Endodermal cell (in vitro differentiated cells): Measurements from ENCODE around the gene NACAD. TPM values are rescaled to one million over a fixed set of nuclear protein-coding genes. Genes with fewer than 3 reads are reported as not detected.

Source experiments
- DNase-seq: peaks from one replicate; pipeline ENCODE4 v3.0.0-alpha.2; 2017
- H3K27ac ChIP-seq: 2 replicates; pipeline ENCODE4 v1.5.1; 2013; ENCODE audit warnings: mild to moderate bottlenecking, low read depth, low read length, moderate library complexity
- H3K27me3 ChIP-seq: 2 replicates; pipeline ENCODE4 v1.6.1; 2013; ENCODE audit warnings: mild to moderate bottlenecking, low read length, moderate library complexity; ENCODE audit not compliant: insufficient read depth, control insufficient read depth, poor library complexity, severe bottlenecking
- H3K36me3 ChIP-seq: 2 replicates; pipeline ENCODE4 v1.7.0; 2013; ENCODE audit warnings: mild to moderate bottlenecking, low read length, moderate library complexity; ENCODE audit not compliant: control insufficient read depth, insufficient read depth
- H3K4me1 ChIP-seq: one replicate; pipeline ENCODE4 v1.7.0; 2013; ENCODE audit warnings: low read length; ENCODE audit not compliant: control insufficient read depth, insufficient read depth
- H3K4me3 ChIP-seq: 2 replicates; pipeline ENCODE4 v1.5.1; 2013; ENCODE audit warnings: mild to moderate bottlenecking, low read length, moderate library complexity
- H3K9ac ChIP-seq: 2 replicates; pipeline ENCODE4 v1.6.1; 2013; ENCODE audit warnings: mild to moderate bottlenecking, low read length, moderate library complexity; ENCODE audit not compliant: poor library complexity, severe bottlenecking; ENCODE audit errors: extremely low read depth
- H3K9me3 ChIP-seq: 2 replicates; pipeline ENCODE4 v1.6.1; 2013; ENCODE audit warnings: mild to moderate bottlenecking, low read length, moderate library complexity; ENCODE audit not compliant: control insufficient read depth
- H3K27ac Mint-ChIP-seq: 2 replicates; pipeline ENCODE4 v1.8.0; 2020; ENCODE audit warnings: mixed read lengths
- H3K27me3 Mint-ChIP-seq: 2 replicates; pipeline ENCODE4 v1.8.0; 2021; ENCODE audit warnings: mild to moderate bottlenecking, mixed read lengths; ENCODE audit not compliant: insufficient read depth
- H3K36me3 Mint-ChIP-seq: 2 replicates; pipeline ENCODE4 v1.8.0; 2020; ENCODE audit warnings: low read depth, mixed read lengths
- H3K4me1 Mint-ChIP-seq: 2 replicates; pipeline ENCODE4 v1.8.0; 2020; ENCODE audit warnings: mixed read lengths
- H3K4me3 Mint-ChIP-seq: 2 replicates; pipeline ENCODE4 v1.8.0; 2020; ENCODE audit warnings: mild to moderate bottlenecking, moderate library complexity, mixed read lengths
- H3K9me3 Mint-ChIP-seq: 2 replicates; pipeline ENCODE4 v1.8.0; 2020; ENCODE audit warnings: mild to moderate bottlenecking, mixed read lengths
- CTCF ChIP-seq: fragments of 200-600 bp; sonication (generic); conservative IDR thresholded peaks from 2 replicates; pipeline ENCODE4 v1.5.0; 2021; ENCODE audit warnings: antibody characterized with exemption, mild to moderate bottlenecking
- WGBS, 2 experiments: methylation state at CpG; one replicate each; pipeline versions ENCODE4 v1.1.5 to v1.1.7; 2013; ENCODE audit warnings: missing lambda C conversion rate in 2 of 2, mixed read lengths in 1 of 2; ENCODE audit not compliant: insufficient coverage in 1 of 2, insufficient read length in 1 of 2; 5-methylcytosine and 5-hydroxymethylcytosine counted together
- total RNA-seq, 2 donors: library from RNA; stranded (reverse); fragmentation: NEBNext Ultra II Directional in 1 of 2; extraction: Animal tissue kit (Norgen Biotek cat#: 25700) in 1 of 2; gene quantifications; 2 replicates in 1 of 2; 3 replicates in 1 of 2; pipeline ENCODE4 v1.2.1, GENCODE V29; 2021

Gene NACAD
- total RNA-seq, 2 donors from 2014 or later, result 5.8 to 6.7 TPM

GRCh38 chr7:45075871-45076796, 12.6 kb downstream of the NACAD start:
- H3K4me1 ChIP-seq, result no peaks in the 10 kb centered on the region
- no peak for DNase-seq

GRCh38 chr7:45075355-45075644, 13.5 kb downstream of the NACAD start:
- Histone ChIP-seq H3K4me1 (no peaks in the 10 kb centered on the region), H3K4me3 (no peak overlapping the region), H3K36me3 (peaks cover 48% of the 10 kb centered on the region), H3K27ac (no peak overlapping the region), H3K27me3 (no peaks in the 10 kb centered on the region), H3K9ac (no peak overlapping the region), H3K9me3 (no peaks in the 10 kb centered on the region)
- H3K36me3 Mint-ChIP-seq, result peaks cover 36% of the 10 kb centered on the region
- 96 to 100% methylated on average over 1 of the region's 1 CpG for WGBS, 2 experiments
- H3K27ac Mint-ChIP-seq, result no peak overlapping the region
- no peak overlapping the region for H3K4me3 Mint-ChIP-seq
- no peaks in the 10 kb centered on the region for H3K4me1 Mint-ChIP-seq
- DNase-seq, result no peak
- no peak for TF ChIP-seq CTCF
- H3K9me3 Mint-ChIP-seq, result no peaks in the 10 kb centered on the region
- H3K27me3 Mint-ChIP-seq, result no peaks in the 10 kb centered on the region

More at GRCh38 chr7:45075871-45076796, 12.6 kb downstream of the NACAD start:
- Mint-ChIP-seq H3K27ac (no peak overlapping the region), H3K36me3 (peaks cover 36% of the 10 kb centered on the region), H3K9me3 (no peaks in the 10 kb centered on the region), H3K27me3 (no peaks in the 10 kb centered on the region), H3K4me3 (no peak overlapping the region), H3K4me1 (no peaks in the 10 kb centered on the region)
- Histone ChIP-seq H3K27me3 (no peaks in the 10 kb centered on the region), H3K9ac (no peak overlapping the region), H3K27ac (no peak overlapping the region), H3K4me3 (no peak overlapping the region), H3K36me3 (peaks cover 43% of the 10 kb centered on the region), H3K9me3 (no peaks in the 10 kb centered on the region)
- TF ChIP-seq CTCF, result no peak
- 95 to 98% methylated on average over 11 to 35 of the region's 35 CpGs for WGBS, 2 experiments

- Mint-ChIP-seq H3K9me3 (no peaks in the 10 kb centered on the region), H3K27ac (no peak overlapping the region), H3K4me1 (no peaks in the 10 kb centered on the region), H3K36me3 (peaks cover 36% of the 10 kb centered on the region), H3K4me3 (no peak overlapping the region), H3K27me3 (no peaks in the 10 kb centered on the region)
- TF ChIP-seq CTCF, result no peak
- Histone ChIP-seq H3K27ac (no peak overlapping the region), H3K4me3 (no peak overlapping the region), H3K9ac (no peak overlapping the region), H3K27me3 (no peaks in the 10 kb centered on the region), H3K36me3 (peaks cover 51% of the 10 kb centered on the region), H3K4me1 (no peaks in the 10 kb centered on the region), H3K9me3 (no peaks in the 10 kb centered on the region)
- WGBS, 2 experiments, result 91 to 95% methylated on average over 16 of the region's 16 CpGs
- no peak for DNase-seq
These were observed 14.0 kb downstream of the NACAD start for GRCh38 chr7:45074528-45075354.
